GM10248 (cell line): ENCODE results near the gene PARK7.

Source experiments
- CTCF ChIA-PET: fragments of 300-600 bp; sonication (Branson Sonifier 250); formaldehyde crosslinking; extraction: SDS; loops from one replicate; lab custom pipeline; 2021; ENCODE audit warnings: antibody characterized with exemption; lab: Yijun Ruan, JAX
- POLR2A ChIA-PET: fragments of 350-650 bp; sonication (Branson Sonifier 250); formaldehyde crosslinking; extraction: SDS; loops from one replicate; lab custom pipeline; 2020; ENCODE audit warnings: antibody characterized with exemption; lab: Yijun Ruan, JAX
- DNase-seq: peaks from one replicate; pipeline ENCODE4 v3.0.0; 2012; ENCODE audit errors: extremely low spot score
- TF ChIP-seq, protein P1 (sequence below): IDR thresholded peaks from 2 replicates; pipeline ENCODE4 v1.5.1; 2012; ENCODE audit warnings: mild to moderate bottlenecking, low read depth; ENCODE audit errors: extremely low read depth, missing control alignments, control extremely low read depth

The PARK7 gene

DNA sequence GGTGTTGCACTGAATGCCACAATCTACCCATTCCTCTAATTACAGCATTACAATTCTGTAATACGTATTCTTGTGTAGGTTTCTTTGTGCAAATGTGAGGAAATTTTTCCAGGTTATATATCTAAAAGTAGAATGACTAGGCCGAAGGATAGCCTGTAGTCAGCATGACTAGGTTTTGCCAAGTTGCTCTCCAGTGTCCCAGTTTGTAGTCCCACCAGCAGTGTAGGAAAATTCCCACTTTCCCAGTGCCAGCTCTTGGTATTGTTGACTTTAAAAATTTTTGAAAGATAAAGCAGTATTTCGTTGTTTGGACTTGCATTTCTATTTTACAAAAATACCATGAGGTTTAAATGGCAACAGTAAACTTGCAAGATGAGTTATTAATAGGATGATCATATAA, 3.0 kb downstream of the PARK7 start:
- ChIA-PET CTCF (interaction anchor here (0.9 to 4.8 kb wide), 6 partner anchors 11 to 350 kb away, joined by 3 to 26 read pairs (median 4); no protein-coding TSS in a partner anchor), POLR2A (no interaction called here)
- no peak for DNase-seq
- TF ChIP-seq, protein P1, sequence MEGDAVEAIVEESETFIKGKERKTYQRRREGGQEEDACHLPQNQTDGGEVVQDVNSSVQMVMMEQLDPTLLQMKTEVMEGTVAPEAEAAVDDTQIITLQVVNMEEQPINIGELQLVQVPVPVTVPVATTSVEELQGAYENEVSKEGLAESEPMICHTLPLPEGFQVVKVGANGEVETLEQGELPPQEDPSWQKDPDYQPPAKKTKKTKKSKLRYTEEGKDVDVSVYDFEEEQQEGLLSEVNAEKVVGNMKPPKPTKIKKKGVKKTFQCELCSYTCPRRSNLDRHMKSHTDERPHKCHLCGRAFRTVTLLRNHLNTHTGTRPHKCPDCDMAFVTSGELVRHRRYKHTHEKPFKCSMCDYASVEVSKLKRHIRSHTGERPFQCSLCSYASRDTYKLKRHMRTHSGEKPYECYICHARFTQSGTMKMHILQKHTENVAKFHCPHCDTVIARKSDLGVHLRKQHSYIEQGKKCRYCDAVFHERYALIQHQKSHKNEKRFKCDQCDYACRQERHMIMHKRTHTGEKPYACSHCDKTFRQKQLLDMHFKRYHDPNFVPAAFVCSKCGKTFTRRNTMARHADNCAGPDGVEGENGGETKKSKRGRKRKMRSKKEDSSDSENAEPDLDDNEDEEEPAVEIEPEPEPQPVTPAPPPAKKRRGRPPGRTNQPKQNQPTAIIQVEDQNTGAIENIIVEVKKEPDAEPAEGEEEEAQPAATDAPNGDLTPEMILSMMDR = no peak

DNA sequence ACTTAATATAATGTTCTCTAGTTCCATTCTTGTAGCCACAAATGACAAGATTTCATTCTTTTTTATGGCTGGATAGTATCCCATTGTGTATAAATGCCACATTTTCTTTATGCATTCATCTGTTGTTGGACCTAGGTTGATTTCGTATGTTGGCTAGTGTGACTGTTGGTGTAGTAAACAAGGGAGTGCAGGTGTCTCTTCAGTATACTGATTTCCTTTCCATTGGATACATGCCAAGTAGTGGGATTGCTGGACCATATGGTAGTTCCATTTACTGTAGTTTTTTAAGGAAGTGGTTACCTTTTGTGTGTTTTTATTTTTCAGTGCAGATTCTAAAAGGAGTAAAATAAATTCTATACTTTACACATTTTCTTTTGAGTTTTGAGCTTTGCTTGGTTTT, 5.7 kb downstream of the PARK7 start:
- ChIA-PET POLR2A (no interaction called here), CTCF (interaction anchor here (0.7 to 2.1 kb wide), 4 partner anchors 8 to 882 kb away, joined by 3 to 10 read pairs (median 4); no protein-coding TSS in a partner anchor)
- DNase-seq = no peak
- TF ChIP-seq, protein P1 = no peak

GRCh38 chr1:7967651-7968050, 6.1 kb downstream of the PARK7 start:
- TF ChIP-seq, protein P1 = no peak
- ChIA-PET CTCF (interaction anchor here (0.7 kb wide), 1 partner anchor 881 kb away, joined by 3 read pairs; no protein-coding TSS in a partner anchor), POLR2A (no interaction called here)
- DNase-seq = no peak

DNA sequence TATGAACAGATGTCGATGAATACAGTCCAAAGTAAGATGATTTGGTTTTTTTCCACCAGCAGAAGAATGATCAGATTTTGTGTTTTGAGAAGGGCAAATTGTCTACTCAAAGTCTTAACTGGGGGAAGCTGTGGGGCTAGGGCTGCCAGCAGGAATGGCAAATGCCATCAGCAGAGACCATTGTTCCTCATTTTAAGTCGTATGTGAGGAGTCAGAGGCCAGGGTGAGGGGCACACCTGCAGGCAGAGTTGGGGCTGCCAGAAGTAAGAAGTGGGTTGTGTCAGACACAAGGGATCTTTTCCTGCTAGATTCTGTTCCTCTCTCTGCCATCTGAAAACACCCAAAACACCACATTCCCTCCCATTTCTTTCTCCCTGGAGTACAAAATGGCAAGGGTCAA, 8.7 kb downstream of the PARK7 start:
- POLR2A ChIA-PET = interaction anchor here (0.7 kb wide), 1 partner anchor 9 kb away, joined by 5 read pairs; no protein-coding TSS in a partner anchor
- CTCF ChIA-PET = interaction anchor here (1.7 kb wide), 1 partner anchor 11 kb away, joined by 4 read pairs; no protein-coding TSS in a partner anchor
- TF ChIP-seq, protein P1 = no peak
- no peak for DNase-seq

DNA sequence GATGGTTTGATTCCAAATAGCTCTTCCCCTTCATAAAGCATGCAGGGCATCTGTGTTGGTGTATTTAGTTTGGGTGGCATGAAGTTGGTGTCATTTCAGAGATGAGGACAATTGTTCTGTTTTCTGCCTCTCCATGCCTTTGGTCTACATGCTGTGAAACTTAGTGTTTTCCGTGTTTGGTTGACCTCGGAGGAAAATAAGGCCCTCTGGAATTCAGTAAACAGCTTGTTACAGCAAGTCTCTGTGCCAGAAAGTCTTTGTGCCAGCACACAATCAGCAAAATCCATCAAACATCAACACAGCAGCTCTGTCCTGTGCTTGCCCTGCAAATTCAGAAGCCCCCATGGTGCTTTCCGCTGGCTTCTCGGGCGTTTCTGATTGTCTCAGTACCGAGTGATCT, 9.5 kb downstream of the PARK7 start:
- TF ChIP-seq, protein P1 = no peak
- CTCF ChIA-PET = interaction anchor here (1.7 kb wide), 1 partner anchor 10 kb away, joined by 4 read pairs; no protein-coding TSS in a partner anchor
- no peak for DNase-seq
- POLR2A ChIA-PET = no interaction called here

- DNase-seq = no peak
- ChIA-PET POLR2A (interaction anchor here (0.6 kb wide), 1 partner anchor 666 kb away, joined by 3 read pairs; no protein-coding TSS in a partner anchor), CTCF (interaction anchor here (0.9 to 14.7 kb wide), 4 partner anchors 10 to 379 kb away, joined by 3 to 188 read pairs (median 4); no protein-coding TSS in a partner anchor)
- TF ChIP-seq, protein P1 = no peak
Observed at GRCh38 chr1:7972285-7972684, 10.8 kb downstream of the PARK7 start.
